GM12872 (cell line): Measurements from ENCODE around the gene RGL4.

Experiments used
- TF ChIP-seq, protein P1 (sequence below): IDR thresholded peaks from 3 replicates; pipeline ENCODE4 v1.5.1; 2011; ENCODE audit warnings: low read depth, mild to moderate bottlenecking, low read length, moderate library complexity; ENCODE audit not compliant: insufficient read depth

The RGL4 gene

DNA sequence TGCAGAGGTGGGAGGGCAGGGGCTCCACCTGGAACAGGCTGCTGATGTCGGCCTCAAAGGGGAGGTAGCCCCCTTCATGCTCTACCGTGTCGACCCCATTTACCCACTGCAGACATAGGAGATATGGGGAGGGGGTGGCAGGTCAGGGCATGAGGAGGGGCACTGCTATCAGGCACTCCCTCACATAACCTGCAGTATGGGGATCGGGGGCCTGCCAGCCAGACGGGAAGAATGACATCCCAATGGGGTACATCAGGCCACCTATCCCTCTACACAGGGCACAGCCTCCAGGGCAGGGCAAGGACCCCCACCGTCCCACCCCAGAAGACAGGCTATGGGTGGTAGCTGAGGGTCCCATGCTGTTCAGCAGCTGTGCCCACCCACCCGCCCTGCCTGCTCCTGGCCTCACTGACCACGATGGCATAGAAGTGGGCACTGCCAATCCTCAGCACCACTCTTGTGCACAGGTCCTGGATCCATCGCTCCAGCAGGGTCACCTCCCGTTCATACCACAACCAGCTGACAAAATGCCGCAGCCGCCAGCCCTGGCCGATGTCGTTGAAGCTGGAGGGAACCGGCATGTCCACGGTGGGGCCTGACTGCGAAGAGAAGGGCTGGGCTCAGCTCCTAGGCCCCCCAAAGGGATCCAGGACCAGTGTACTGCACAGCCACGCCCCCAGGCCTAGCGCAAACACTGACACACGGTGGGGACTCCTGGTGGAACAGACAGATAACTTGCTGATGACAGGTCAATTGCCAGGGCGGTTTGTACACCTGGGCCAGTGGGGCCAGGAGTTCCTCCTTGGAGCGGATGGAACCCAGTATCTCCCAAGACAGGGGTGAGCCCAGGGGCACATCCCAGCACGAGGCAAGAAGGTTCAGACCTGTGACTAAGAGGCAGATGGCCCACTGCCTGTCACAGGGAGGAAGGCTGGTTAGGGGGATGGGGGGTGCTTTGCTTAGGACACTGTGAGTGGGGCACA lies 24.1 kb downstream of the RGL4 start:
- TF ChIP-seq, protein P1, sequence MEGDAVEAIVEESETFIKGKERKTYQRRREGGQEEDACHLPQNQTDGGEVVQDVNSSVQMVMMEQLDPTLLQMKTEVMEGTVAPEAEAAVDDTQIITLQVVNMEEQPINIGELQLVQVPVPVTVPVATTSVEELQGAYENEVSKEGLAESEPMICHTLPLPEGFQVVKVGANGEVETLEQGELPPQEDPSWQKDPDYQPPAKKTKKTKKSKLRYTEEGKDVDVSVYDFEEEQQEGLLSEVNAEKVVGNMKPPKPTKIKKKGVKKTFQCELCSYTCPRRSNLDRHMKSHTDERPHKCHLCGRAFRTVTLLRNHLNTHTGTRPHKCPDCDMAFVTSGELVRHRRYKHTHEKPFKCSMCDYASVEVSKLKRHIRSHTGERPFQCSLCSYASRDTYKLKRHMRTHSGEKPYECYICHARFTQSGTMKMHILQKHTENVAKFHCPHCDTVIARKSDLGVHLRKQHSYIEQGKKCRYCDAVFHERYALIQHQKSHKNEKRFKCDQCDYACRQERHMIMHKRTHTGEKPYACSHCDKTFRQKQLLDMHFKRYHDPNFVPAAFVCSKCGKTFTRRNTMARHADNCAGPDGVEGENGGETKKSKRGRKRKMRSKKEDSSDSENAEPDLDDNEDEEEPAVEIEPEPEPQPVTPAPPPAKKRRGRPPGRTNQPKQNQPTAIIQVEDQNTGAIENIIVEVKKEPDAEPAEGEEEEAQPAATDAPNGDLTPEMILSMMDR = no peak

DNA sequence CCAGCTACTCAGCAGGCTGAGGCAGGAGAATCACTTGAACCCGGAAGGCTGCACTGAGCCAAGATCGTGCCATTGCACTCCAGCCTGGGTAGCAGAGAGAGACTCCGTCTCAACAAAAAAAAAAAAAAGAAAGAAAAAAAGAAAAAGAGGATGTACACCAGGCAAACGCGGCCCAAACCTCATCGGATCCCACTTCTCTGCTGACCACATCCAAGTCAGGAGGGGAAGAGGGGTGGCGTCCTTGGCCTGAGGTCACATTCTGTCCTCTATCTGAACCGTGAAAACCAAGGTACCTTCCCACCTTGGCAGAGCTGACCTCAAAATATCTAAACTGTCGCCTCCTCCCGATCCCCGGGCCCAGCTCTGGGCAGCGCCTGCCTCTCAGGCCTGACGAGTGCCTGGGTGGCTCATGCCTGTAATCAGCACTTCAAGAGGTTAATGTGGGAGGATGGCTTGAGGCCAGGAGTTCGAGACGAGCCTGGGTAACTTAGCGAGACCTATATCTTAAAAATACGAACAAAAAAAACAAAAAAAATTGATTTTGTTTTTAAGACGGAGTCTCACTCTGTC lies 25.1 kb downstream of the RGL4 start:
- TF ChIP-seq, protein P1 = no peak

DNA sequence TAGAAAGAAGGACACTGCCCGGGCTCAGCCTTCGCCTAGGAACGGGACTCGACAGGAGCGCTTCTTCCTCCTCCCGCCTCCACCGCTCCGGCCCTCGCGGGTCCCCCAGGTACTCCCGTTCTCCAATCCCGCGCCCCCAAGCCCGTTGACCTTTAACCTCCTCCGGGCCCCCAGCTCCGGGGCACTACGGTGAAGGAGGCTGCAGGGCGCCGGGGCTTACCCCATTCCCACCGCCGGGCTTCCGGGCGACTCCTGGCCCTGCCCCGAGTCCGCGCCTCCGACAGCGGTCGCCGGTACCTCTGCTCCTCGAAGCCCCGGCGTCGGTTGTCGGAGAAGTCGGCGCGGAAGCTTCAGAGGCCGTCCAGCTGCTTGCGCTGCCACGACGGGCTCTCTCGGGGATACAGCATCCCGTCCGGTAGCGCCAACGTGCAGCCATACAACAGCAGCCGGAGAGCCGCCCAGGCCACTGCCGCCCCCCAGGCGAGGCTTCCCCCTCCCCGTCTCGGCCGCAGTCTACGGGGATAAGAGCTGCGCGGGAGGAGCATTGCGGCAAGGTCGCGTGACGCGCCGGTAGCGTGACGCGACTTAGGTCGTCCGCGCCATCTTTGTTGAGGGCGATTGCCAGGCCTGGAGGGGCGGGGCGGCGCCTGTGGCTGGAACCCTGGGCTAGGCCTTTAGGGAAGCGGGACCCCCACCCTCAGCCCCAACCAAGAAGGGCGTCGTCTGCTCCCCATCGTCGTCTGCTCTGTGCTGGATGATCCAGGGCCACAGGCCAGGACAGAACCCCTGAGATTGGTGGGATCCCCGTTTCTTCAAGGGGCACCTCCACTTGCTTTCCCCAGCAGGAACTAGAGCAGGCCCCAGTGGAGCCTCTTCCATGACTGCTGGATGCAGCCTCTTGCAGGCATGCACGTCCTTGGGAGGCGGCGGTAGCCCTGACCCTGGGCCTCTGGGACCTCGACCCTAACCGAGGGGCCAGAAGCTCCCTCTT lies 26.3 kb downstream of the RGL4 start:
- TF ChIP-seq, protein P1 = no peak

DNA sequence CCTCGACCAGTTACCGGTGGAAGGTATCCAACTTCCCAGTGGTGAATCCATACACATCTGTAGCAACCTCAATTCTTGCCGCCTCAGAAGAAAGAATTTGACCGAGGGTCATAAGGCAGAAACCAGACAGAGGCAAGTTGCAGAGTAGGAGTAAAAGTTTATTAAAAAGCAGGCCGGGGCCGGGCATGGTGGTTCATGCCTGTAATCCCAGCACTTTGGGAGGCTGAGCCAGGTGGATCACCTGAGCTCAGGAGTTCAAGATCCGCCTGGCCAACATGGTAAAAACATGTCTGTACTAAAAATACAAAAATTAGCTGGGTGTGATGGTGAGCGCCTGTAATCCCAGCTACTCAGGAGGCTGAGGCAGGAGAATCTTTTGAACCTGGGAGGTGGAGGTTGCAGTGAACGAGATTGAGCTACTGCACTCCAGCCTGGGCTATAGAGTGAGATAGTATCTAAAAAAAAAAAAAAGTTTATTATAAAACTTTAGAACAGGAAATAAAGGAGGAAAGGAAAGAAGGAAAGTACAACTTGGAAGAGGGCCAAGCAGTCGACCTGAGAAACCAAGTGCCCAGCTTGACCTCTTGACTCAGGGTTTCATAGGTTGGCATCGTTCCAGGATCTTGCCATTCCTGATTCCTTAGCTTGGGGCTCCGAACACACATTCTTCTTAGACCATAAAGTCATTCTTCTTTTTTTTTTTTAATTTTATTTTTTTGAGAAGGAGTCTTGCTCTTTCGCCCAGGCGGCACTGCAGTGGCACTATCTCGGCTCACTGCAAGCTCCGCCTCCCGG lies 27.8 kb downstream of the RGL4 start:
- TF ChIP-seq, protein P1 = no peak

DNA sequence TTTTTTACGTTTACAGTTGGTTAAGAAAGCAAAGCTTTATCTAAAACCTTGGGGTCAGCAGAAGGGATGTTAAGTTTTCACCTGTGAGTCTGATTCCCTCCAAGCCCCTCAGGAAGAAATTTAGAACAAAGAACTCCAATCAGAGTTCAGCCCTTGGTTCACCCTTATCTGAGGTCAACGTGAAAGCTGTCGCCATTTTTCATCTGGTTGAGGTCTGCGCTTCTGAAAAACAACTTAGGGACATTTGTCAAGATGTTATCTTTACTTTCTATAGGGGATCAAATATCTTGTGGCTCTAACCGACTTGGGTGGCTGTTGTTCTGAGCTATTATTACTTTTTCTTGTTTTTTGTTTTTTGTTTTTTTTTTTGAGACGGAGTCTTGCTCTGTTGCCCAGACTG lies 30.0 kb downstream of the RGL4 start:
- TF ChIP-seq, protein P1 = no peak

DNA sequence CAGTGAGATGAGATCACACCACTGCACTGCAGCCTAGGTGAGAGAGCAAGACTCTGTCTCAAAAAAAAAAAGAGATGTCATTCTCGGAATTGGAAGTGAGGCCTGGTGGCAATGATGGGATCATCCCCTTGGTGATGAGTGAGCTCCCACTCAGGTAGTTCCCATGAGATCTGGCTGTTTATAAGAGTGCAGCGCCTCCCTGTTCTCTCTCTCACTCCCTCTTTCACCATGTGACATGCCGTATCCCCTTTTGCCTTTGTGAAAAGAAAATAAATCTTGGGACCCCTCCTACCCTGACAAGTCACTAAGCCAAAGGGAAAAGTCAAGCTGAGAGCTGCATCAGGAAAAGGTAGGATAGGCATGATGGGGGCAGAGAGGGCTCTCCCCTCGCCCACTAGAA lies 31.3 kb downstream of the RGL4 start:
- TF ChIP-seq, protein P1 = no peak
